Heart left ventricle (tissue), 13 donors: ENCODE results near the gene MAGEA10.

ENCODE experiments used
- POLR2A ChIP-seq, 2 donors: fragments of 450-650 bp; IDR thresholded peaks; one replicate each; pipeline ENCODE4 v1.6.1; 2017; ENCODE audit warnings: antibody characterized with exemption in 2 of 2, mild to moderate bottlenecking in 2 of 2, moderate library complexity in 2 of 2
- TF ChIP-seq, protein P1 (sequence below), 12 donors: fragments of 200-600 bp; sonication (generic) in 4 of 12; IDR thresholded peaks; one replicate each; pipeline versions ENCODE4 v1.5.0 to v1.8.0; 2018 to 2022; ENCODE audit warnings: antibody characterized with exemption in 12 of 12, mild to moderate bottlenecking in 5 of 12
- donor health status: ischemic (EF 13 %, LVEDD 7.1; RV severe dilation, severe dysfunction).
- donor health status: DM: no; HTN: yes; CAD: no.
- donor health status: DM: no; HTN: no; CAD: no.
- donor health status: ischemic (EF 25% LVEDD 6.9; RV normal size, moderate dysfunction).
- donor health status: ischemic (EF 25% LVEDD 5.7; RV mildly dilated, moderate dysfunction).
- donor health status: ischemic (EF 35%, LVEDD 5.7; RV mildly dilated, moderate dysfunction).
- donor health status: nonischemic (EF 11% LVEDD 7.7; RV severe dilation, severe dysfunction).
- donor health status: DM: yes; HTN: yes; CAD: no.
- donor health status: PGD.
- donor health status: ischemic (EF 29% LVEDD 5.4; RV normal size, mild dysfunction).
- donor health status: nonischemic (EF 23%, LVEDD 6.1; RV moderate dilation, normal function).

DNA sequence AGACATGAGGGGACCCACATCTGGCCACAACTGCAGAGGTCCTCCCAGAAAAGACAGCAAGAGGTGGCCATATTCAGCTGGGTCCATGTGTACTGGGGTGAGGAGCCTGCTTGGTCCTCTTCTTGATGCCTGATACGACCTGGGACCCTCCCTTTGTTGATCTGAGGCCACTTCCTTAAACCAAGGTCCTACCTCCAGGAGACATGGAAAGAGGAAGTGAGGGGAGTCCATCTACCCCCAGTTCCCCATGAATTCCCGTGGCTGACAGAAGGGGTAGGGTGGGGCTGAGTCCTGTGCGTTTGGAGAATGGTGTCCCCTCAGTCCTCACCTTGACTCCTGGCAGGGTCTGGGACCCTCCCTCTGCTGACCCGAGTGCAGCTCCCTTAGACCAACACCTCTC lies 2.1 kb downstream of the MAGEA10 start:
- TF ChIP-seq, protein P1, sequence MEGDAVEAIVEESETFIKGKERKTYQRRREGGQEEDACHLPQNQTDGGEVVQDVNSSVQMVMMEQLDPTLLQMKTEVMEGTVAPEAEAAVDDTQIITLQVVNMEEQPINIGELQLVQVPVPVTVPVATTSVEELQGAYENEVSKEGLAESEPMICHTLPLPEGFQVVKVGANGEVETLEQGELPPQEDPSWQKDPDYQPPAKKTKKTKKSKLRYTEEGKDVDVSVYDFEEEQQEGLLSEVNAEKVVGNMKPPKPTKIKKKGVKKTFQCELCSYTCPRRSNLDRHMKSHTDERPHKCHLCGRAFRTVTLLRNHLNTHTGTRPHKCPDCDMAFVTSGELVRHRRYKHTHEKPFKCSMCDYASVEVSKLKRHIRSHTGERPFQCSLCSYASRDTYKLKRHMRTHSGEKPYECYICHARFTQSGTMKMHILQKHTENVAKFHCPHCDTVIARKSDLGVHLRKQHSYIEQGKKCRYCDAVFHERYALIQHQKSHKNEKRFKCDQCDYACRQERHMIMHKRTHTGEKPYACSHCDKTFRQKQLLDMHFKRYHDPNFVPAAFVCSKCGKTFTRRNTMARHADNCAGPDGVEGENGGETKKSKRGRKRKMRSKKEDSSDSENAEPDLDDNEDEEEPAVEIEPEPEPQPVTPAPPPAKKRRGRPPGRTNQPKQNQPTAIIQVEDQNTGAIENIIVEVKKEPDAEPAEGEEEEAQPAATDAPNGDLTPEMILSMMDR (IDR thresholded peaks at IDR 0.05): no peak
- TF ChIP-seq POLR2A (IDR thresholded peaks at IDR 0.05): no peak
